Lung (tissue), 12 donors: ENCODE results near the gene AKT1. TPM values are rescaled to one million over a fixed set of nuclear protein-coding genes. Genes with fewer than 3 reads are reported as not detected.

Experiments used
- ATAC-seq: fragments of 200-7000 bp; cut with Tn5 transposase; one replicate; pipeline ENCODE4 v1.9.1; 2020; ENCODE audit warnings: moderate number of reproducible peaks; ENCODE audit not compliant: insufficient read depth, low FRiP score
- DNase-seq, 3 donors: peaks; one replicate each; pipeline ENCODE4 v3.0.0-alpha.2; 2013 to 2017
- H3K27ac ChIP-seq, 2 donors: one replicate each; pipeline ENCODE4 v1.5.1; 2013; ENCODE audit warnings: mild to moderate bottlenecking in 2 of 2, moderate library complexity in 2 of 2, control low read depth in 1 of 2, inconsistent platforms in 1 of 2, low read depth in 1 of 2, low read length in 1 of 2
- H3K27me3 ChIP-seq, 3 donors: one replicate each; pipeline ENCODE4 v1.5.1; 2013; ENCODE audit warnings: low read length in 2 of 3; ENCODE audit not compliant: control insufficient read depth in 3 of 3, insufficient read depth in 3 of 3
- H3K36me3 ChIP-seq, 4 donors: one replicate each; pipeline ENCODE4 v1.5.1; 2013; ENCODE audit warnings: low read length in 4 of 4, mild to moderate bottlenecking in 1 of 4, moderate library complexity in 1 of 4; ENCODE audit not compliant: control insufficient read depth in 4 of 4, insufficient read depth in 4 of 4
- H3K4me1 ChIP-seq, 5 donors: one replicate each; pipeline ENCODE4 v1.5.1; 2013; ENCODE audit warnings: low read length in 5 of 5, mild to moderate bottlenecking in 2 of 5, moderate library complexity in 1 of 5; ENCODE audit not compliant: control insufficient read depth in 5 of 5, insufficient read depth in 5 of 5
- H3K4me3 ChIP-seq: one replicate; pipeline ENCODE4 v1.5.1; 2013; ENCODE audit warnings: mild to moderate bottlenecking, control low read depth, moderate library complexity
- H3K9ac ChIP-seq, 2 donors: one replicate each; pipeline ENCODE4 v1.5.1; 2013; ENCODE audit warnings: low read length in 2 of 2, control low read depth in 1 of 2; ENCODE audit not compliant: insufficient read depth in 1 of 2
- H3K9me3 ChIP-seq, 4 donors: one replicate each; pipeline ENCODE4 v1.5.1; 2013; ENCODE audit warnings: low read length in 3 of 4, mild to moderate bottlenecking in 1 of 4, moderate library complexity in 1 of 4; ENCODE audit not compliant: control insufficient read depth in 4 of 4, insufficient read depth in 3 of 4
- CTCF ChIP-seq: IDR thresholded peaks from 2 replicates; pipeline ENCODE4 v1.5.1; 2012; ENCODE audit warnings: mild to moderate bottlenecking; ENCODE audit errors: control extremely low read depth, extremely low read depth
- WGBS, 2 donors: extraction: QIAGEN DNeasy Blood & Tissue Kit; methylation state at CpG; one replicate each; pipeline ENCODE4 v1.1.7; 2013; 5-methylcytosine and 5-hydroxymethylcytosine counted together
- polyA plus RNA-seq, 2 donors: library from polyadenylated mRNA; stranded (reverse); fragments of 200-250 nt; gene quantifications; one replicate each; pipeline ENCODE4 v1.2.1, GENCODE V29; 2013
- total RNA-seq, 2 donors: library from RNA; depleted of rRNA in 1 of 2; stranded (reverse); fragments of >200 nt in 1 of 2; gene quantifications; one replicate each; pipeline ENCODE4 v1.2.1, GENCODE V29; 2014 to 2021
- donor health status: control.
- donor health status: control.
- donor health status: Bipolar disorder and iron deficiency.
- donor health status: healthy.
- donor health status: DM: yes; HTN: yes; CAD: no.

The AKT1 gene
- total and polyA plus RNA-seq, 4 donors = 142 to 224 (median 160) TPM

DNA sequence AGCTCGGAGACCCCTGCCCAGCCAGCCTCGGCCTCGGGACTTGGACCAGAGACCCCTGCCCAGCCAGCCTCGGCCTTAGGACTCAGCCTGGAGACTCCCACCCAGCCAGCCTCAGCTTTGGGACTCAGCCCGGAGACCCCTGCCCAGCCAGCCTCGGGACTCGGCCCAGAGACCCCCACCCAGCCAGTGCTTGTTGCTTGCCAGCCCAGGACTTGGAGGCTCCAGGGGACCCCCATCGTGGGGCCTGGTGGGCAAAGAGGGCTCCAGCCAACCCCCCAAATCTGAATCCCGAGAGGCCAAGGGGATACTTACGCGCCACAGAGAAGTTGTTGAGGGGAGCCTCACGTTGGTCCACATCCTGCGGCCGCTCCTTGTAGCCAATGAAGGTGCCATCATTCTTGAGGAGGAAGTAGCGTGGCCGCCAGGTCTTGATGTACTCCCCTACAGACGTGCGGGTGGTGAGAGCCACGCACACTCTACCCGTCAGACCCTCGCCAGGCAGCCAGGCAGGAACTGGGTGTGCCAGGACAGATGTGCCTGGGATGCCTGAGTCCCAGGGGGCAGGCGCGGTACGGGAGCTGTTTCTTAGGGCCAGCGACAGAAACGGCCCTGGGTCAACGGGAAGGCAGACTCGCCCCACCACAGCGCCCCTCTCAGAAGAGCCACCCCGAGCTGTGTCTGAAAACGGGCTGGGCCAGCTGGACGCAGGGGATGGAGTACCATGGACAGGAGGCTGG, 15.6 kb downstream of the AKT1 start:
- H3K36me3 ChIP-seq = peaks cover 0 to 68% (median 9%) of the 10 kb centered on the region in 4 donors
- DNase-seq (no peak), ATAC-seq (no peak)
- H3K27me3 ChIP-seq = no peaks in the 10 kb centered on the region
- 94% methylated on average over 32 of the region's 32 CpGs for WGBS, 2 donors
- H3K9me3 ChIP-seq = no peaks in the 10 kb centered on the region
- H3K27ac ChIP-seq = no peak overlapping the region
- no peak for TF ChIP-seq CTCF
- H3K4me3 ChIP-seq = no peak overlapping the region
- no peak overlapping the region for H3K9ac ChIP-seq
- H3K4me1 ChIP-seq = peaks cover 0 to 24% (median 3%) of the 10 kb centered on the region in 5 donors

- peaks cover 0 to 20% (median 0%) of the 10 kb centered on the region in 5 donors for H3K4me1 ChIP-seq
- no peak overlapping the region for H3K4me3 ChIP-seq
- H3K27ac ChIP-seq = no peak overlapping the region
- ATAC-seq (no peak), DNase-seq (no peak)
- H3K9ac ChIP-seq = no peak overlapping the region
- peaks cover 0 to 75% (median 8%) of the 10 kb centered on the region in 4 donors for H3K36me3 ChIP-seq
- H3K27me3 ChIP-seq = no peaks in the 10 kb centered on the region
- no peak for TF ChIP-seq CTCF
- no peaks in the 10 kb centered on the region for H3K9me3 ChIP-seq
- WGBS, 2 donors = 89 to 91% methylated on average over 14 to 15 of the region's 15 CpGs
Measured at GRCh38 chr14:104778694-104779331, 16.7 kb downstream of the AKT1 start.

GRCh38 chr14:104777808-104778249, 17.7 kb downstream of the AKT1 start:
- TF ChIP-seq CTCF = no peak
- Histone ChIP-seq H3K4me1 (peaks cover 0 to 15% (median 0%) of the 10 kb centered on the region in 5 donors), H3K9ac (no peak overlapping the region), H3K27ac (no peak overlapping the region), H3K9me3 (no peaks in the 10 kb centered on the region), H3K4me3 (no peak overlapping the region), H3K27me3 (no peaks in the 10 kb centered on the region), H3K36me3 (peaks cover 0 to 78% (median 11%) of the 10 kb centered on the region in 4 donors)
- ATAC-seq (no peak), DNase-seq (no peak)
- 84 to 88% methylated on average over 15 of the region's 15 CpGs for WGBS, 2 donors
